H1 (cell line): ENCODE data around the gene DENND10. TPM values are rescaled to one million over a fixed set of nuclear protein-coding genes. Genes with fewer than 3 reads are reported as not detected.

Experiments used
- CTCF ChIA-PET: fragments of 300-600 bp; sonication (Branson Sonifier 250); formaldehyde crosslinking; loops from one replicate; lab custom pipeline; 2021; ENCODE audit not compliant: partially characterized antibody; lab: Charles Lee
- POLR2A ChIA-PET: fragments of 300-600 bp; sonication (Branson Sonifier 250); formaldehyde crosslinking; loops from one replicate; lab custom pipeline; 2021; ENCODE audit warnings: inconsistent platforms; ENCODE audit not compliant: partially characterized antibody; lab: Charles Lee
- DNase-seq, 2 experiments: peaks; one replicate each; pipeline versions ENCODE4 v3.0.0 to v3.0.0-alpha.2; 2010 to 2022; ENCODE audit warnings: low spot score in 2 of 2, low read depth in 1 of 2, mixed read lengths in 1 of 2
- FAIRE-seq: peaks from 2 replicates; lab custom pipeline; 2011; peaks lifted over from hg19 to GRCh38; lab: Jason Lieb, UNC
- H2AFZ ChIP-seq: 2 replicates; pipeline ENCODE4 v1.8.1; 2012; ENCODE audit warnings: low read length, inconsistent platforms
- H2AK5ac ChIP-seq: 2 replicates; pipeline ENCODE4 v1.6.1; 2013; ENCODE audit warnings: low read depth, low read length
- H2BK120ac ChIP-seq: replicated peaks from 2 replicates; pipeline ENCODE3; 2013; ENCODE audit warnings: low read depth, low read length, inconsistent platforms
- H2BK12ac ChIP-seq: 2 replicates; pipeline ENCODE4 v1.6.1; 2013; ENCODE audit warnings: low read depth, low read length
- H2BK15ac ChIP-seq: 2 replicates; pipeline ENCODE4 v1.6.1; 2013; ENCODE audit warnings: low read length
- H2BK20ac ChIP-seq: 2 replicates; pipeline ENCODE4 v1.6.1; 2013; ENCODE audit warnings: low read length
- H2BK5ac ChIP-seq: 2 replicates; pipeline ENCODE4 v1.6.1; 2013; ENCODE audit warnings: low read depth, low read length
- H3K14ac ChIP-seq: 2 replicates; pipeline ENCODE4 v1.6.1; 2013; ENCODE audit warnings: inconsistent platforms; ENCODE audit not compliant: insufficient read length
- H3K18ac ChIP-seq: 2 replicates; pipeline ENCODE4 v1.6.1; 2013; ENCODE audit warnings: low read length; ENCODE audit errors: extremely low read depth
- H3K23ac ChIP-seq: 2 replicates; pipeline ENCODE4 v1.6.1; 2013; ENCODE audit warnings: inconsistent platforms; ENCODE audit not compliant: insufficient read length
- H3K23me2 ChIP-seq: 2 replicates; pipeline ENCODE4 v1.6.1; 2013; ENCODE audit warnings: low read depth, low read length
- H3K27ac ChIP-seq: 2 replicates; pipeline ENCODE4 v1.6.1; 2011; ENCODE audit warnings: low read depth, low read length, inconsistent platforms
- H3K27me3 ChIP-seq, 4 experiments: replicated peaks in 1 of 4; 1 replicate in 1 of 4; 2 replicates in 3 of 4; pipeline versions ENCODE4 v1.6.1 to v1.8.1; 2011 to 2013; ENCODE audit warnings: low read length in 3 of 4, mild to moderate bottlenecking in 3 of 4, inconsistent platforms in 2 of 4, mixed read lengths in 2 of 4, moderate library complexity in 1 of 4; ENCODE audit not compliant: control insufficient read depth in 3 of 4, insufficient read depth in 3 of 4; ENCODE audit errors: extremely low read depth in 1 of 4
- H3K36me3 ChIP-seq, 4 experiments: 2 replicates each; pipeline versions ENCODE4 v1.6.1 to v1.8.1; 2011 to 2013; ENCODE audit warnings: mild to moderate bottlenecking in 4 of 4, low read length in 3 of 4, moderate library complexity in 2 of 4, control low read depth in 1 of 4, inconsistent platforms in 1 of 4; ENCODE audit not compliant: insufficient read depth in 4 of 4, control insufficient read depth in 2 of 4
- H3K4ac ChIP-seq: replicated peaks from 2 replicates; pipeline ENCODE3; 2013; ENCODE audit warnings: low read length, low read depth, mixed read lengths, inconsistent platforms; ENCODE audit not compliant: insufficient read length
- H3K4me1 ChIP-seq, 4 experiments: replicated peaks in 1 of 4; 1 replicate in 1 of 4; 2 replicates in 3 of 4; pipeline versions ENCODE4 v1.6.1 to v1.8.1; 2011 to 2013; ENCODE audit warnings: low read length in 3 of 4, inconsistent platforms in 2 of 4, mixed read lengths in 1 of 4; ENCODE audit not compliant: insufficient read depth in 4 of 4, control insufficient read depth in 3 of 4
- H3K4me2 ChIP-seq, 2 experiments: 2 replicates each; pipeline versions ENCODE4 v1.6.1 to v1.8.1; 2011 to 2013; ENCODE audit warnings: low read depth in 2 of 2, low read length in 2 of 2, control low read depth in 1 of 2, inconsistent platforms in 1 of 2, mild to moderate bottlenecking in 1 of 2; ENCODE audit not compliant: insufficient read depth in 1 of 2
- H3K4me3 ChIP-seq, 4 experiments: fragments of 200-600, 300-600 bp in 1 of 4; sonication (generic), shearing (Covaris generic), sonication (Bioruptor Twin) in 1 of 4; 2 replicates each; pipeline versions ENCODE4 v1.5.1 to v1.8.1; 2011 to 2016; ENCODE audit warnings: low read length in 4 of 4, low read depth in 3 of 4, control low read depth in 2 of 4, inconsistent platforms in 2 of 4, mild to moderate bottlenecking in 2 of 4, mixed read lengths in 1 of 4, moderate library complexity in 1 of 4; ENCODE audit not compliant: insufficient read depth in 2 of 4; ENCODE audit errors: extremely low read depth in 1 of 4
- H3K56ac ChIP-seq: replicated peaks from 2 replicates; pipeline ENCODE3; 2013; ENCODE audit warnings: low read depth, mild to moderate bottlenecking, mixed read lengths, low read length, inconsistent platforms; ENCODE audit not compliant: insufficient read length
- H3K79me1 ChIP-seq: 2 replicates; pipeline ENCODE4 v1.6.1; 2013; ENCODE audit warnings: low read depth, low read length, control low read depth
- H3K79me2 ChIP-seq, 2 experiments: 2 replicates each; pipeline versions ENCODE4 v1.6.1 to v1.8.1; 2012 to 2013; ENCODE audit warnings: low read length in 2 of 2, mild to moderate bottlenecking in 2 of 2, inconsistent platforms in 1 of 2; ENCODE audit not compliant: insufficient read depth in 2 of 2, control insufficient read depth in 1 of 2
- H3K9ac ChIP-seq, 4 experiments: replicated peaks in 1 of 4; 1 replicate in 1 of 4; 2 replicates in 3 of 4; pipeline versions ENCODE4 v1.6.1 to v1.8.1; 2011 to 2013; ENCODE audit warnings: low read depth in 3 of 4, low read length in 3 of 4, control low read depth in 2 of 4, mild to moderate bottlenecking in 2 of 4, moderate library complexity in 2 of 4, inconsistent platforms in 1 of 4; ENCODE audit errors: extremely low read depth in 1 of 4
- H3K9me3 ChIP-seq, 2 experiments: 2 replicates each; pipeline versions ENCODE4 v1.6.1 to v1.8.1; 2012 to 2013; ENCODE audit warnings: mild to moderate bottlenecking in 2 of 2, moderate library complexity in 2 of 2, control low read depth in 1 of 2, inconsistent platforms in 1 of 2, low read depth in 1 of 2, low read length in 1 of 2, mixed read lengths in 1 of 2; ENCODE audit not compliant: insufficient read depth in 2 of 2
- H4K20me1 ChIP-seq, 2 experiments: replicated peaks in 1 of 2; 2 replicates each; pipeline versions ENCODE3 to v1.8.1; 2011 to 2013; ENCODE audit warnings: inconsistent platforms in 2 of 2, low read length in 2 of 2, mild to moderate bottlenecking in 1 of 2; ENCODE audit not compliant: insufficient read depth in 2 of 2, control insufficient read depth in 1 of 2
- H4K5ac ChIP-seq: 2 replicates; pipeline ENCODE4 v1.6.1; 2013; ENCODE audit warnings: low read length, low read depth, mixed read lengths, inconsistent platforms; ENCODE audit not compliant: insufficient read length
- H4K8ac ChIP-seq: 2 replicates; pipeline ENCODE4 v1.8.0; 2013; ENCODE audit warnings: mild to moderate bottlenecking, moderate library complexity, low read length, inconsistent platforms; ENCODE audit not compliant: insufficient read depth; ENCODE audit errors: extremely low read depth
- H4K91ac ChIP-seq: replicated peaks from 2 replicates; pipeline ENCODE3; 2013; ENCODE audit warnings: low read length, mixed read lengths, inconsistent platforms; ENCODE audit not compliant: insufficient read length
- EGR1 ChIP-seq: IDR thresholded peaks from 2 replicates; pipeline ENCODE4 v1.6.1; 2011; ENCODE audit warnings: low read depth, low read length, borderline replicate concordance
- EZH2 ChIP-seq: fragments of 200-600 bp; sonication (generic); IDR thresholded peaks from 2 replicates; pipeline ENCODE4 v1.7.1; 2012; ENCODE audit warnings: low read depth, mild to moderate bottlenecking, moderate library complexity, low read length, inconsistent platforms; ENCODE audit not compliant: severe bottlenecking
- FOSL1 ChIP-seq: IDR thresholded peaks from 2 replicates; pipeline ENCODE4 v1.6.1; 2011; ENCODE audit warnings: mild to moderate bottlenecking, low read depth, low read length, moderate library complexity; ENCODE audit not compliant: insufficient read depth
- JUN ChIP-seq: IDR thresholded peaks from 2 replicates; pipeline ENCODE4 v1.6.1; 2011; ENCODE audit warnings: low read depth, mild to moderate bottlenecking, improper control_type of control experiment, low read length
- KDM5A ChIP-seq: fragments of 200-600 bp; IDR thresholded peaks from 2 replicates; pipeline ENCODE4 v1.7.1; 2012; ENCODE audit warnings: mild to moderate bottlenecking, low read length, inconsistent platforms, mixed read lengths
- MAX ChIP-seq: IDR thresholded peaks from 2 replicates; pipeline ENCODE4 v1.6.1; 2012; ENCODE audit warnings: inconsistent platforms
- POLR2AphosphoS5 ChIP-seq: IDR thresholded peaks from 2 replicates; pipeline ENCODE4 v1.6.1; 2011; ENCODE audit warnings: low read depth, low read length
- POU5F1 ChIP-seq: IDR thresholded peaks from 2 replicates; pipeline ENCODE4 v1.6.1; 2011; ENCODE audit warnings: low read depth, mild to moderate bottlenecking, low read length, moderate library complexity
- TAF7 ChIP-seq: optimal IDR thresholded peaks from 2 replicates; pipeline ENCODE3; 2011; ENCODE audit warnings: low read depth, mild to moderate bottlenecking, inconsistent platforms, low read length, moderate library complexity, borderline replicate concordance
- ZNF274 ChIP-seq: IDR thresholded peaks from 2 replicates; pipeline ENCODE4 v1.7.0; 2012; ENCODE audit warnings: low read length, borderline replicate concordance; ENCODE audit errors: extremely low read depth
- WGBS, 2 experiments: shearing (Covaris generic) in 1 of 2; methylation state at CpG; one replicate each; pipeline versions ENCODE4 v1.1.6 to v1.1.7; 2013 to 2015; ENCODE audit warnings: low lambda C conversion rate in 2 of 2, mixed read lengths in 2 of 2, inconsistent platforms in 1 of 2, low coverage in 1 of 2, missing lambda C conversion rate in 1 of 2; ENCODE audit not compliant: insufficient replicate concordance in 2 of 2, insufficient coverage in 1 of 2, insufficient read length in 1 of 2; ENCODE audit errors: extremely low coverage in 1 of 2, missing lambda C conversion rate in 1 of 2; 5-methylcytosine and 5-hydroxymethylcytosine counted together
- polyA plus RNA-seq, 7 experiments: library from polyadenylated mRNA; depleted of rRNA in 3 of 7; stranded (reverse) in 5 of 7; unstranded in 2 of 7; fragments of >200 nt in 5 of 7; fragments of 200-250 nt in 2 of 7; gene quantifications; 1 replicate in 5 of 7; 2 replicates in 1 of 7; 4 replicates in 1 of 7; pipeline versions ENCODE4 v1.2.1 to v1.2.3, GENCODE V29; 2011 to 2013; ENCODE audit warnings: missing spikeins in 2 of 7, mixed read lengths in 2 of 7
- total RNA-seq: library from RNA; stranded (reverse); fragmentation: NEBNext Ultra II Directional; extraction: Animal tissue kit (Norgen Biotek cat#: 25700); gene quantifications from 2 replicates; pipeline ENCODE4 v1.2.1, GENCODE V29; 2021
- TF ChIP-seq, protein P1 (sequence below): IDR thresholded peaks from 2 replicates; pipeline ENCODE4 v1.6.1; 2011; ENCODE audit warnings: low read depth, mild to moderate bottlenecking, low read length; ENCODE audit not compliant: insufficient read depth
- TF ChIP-seq, protein P2 (sequence below): IDR thresholded peaks from 2 replicates; pipeline ENCODE4 v1.6.1; 2011; ENCODE audit warnings: low read length, improper control_type of control experiment

DENND10 gene
- total and polyA plus RNA-seq, 2 of the 8 experiments (the other 6 are each of a cell fraction or from before 2014, with no cell fraction given) = 49.3 to 64.4 TPM

GRCh38 chr10:119133949-119134348 is 30.0 kb downstream of the DENND10 start:
- FAIRE-seq (no peak), DNase-seq (no peak)
- Histone ChIP-seq H3K36me3 (peaks cover 18 to 46% (median 39%) of the 10 kb centered on the region in 4 experiments; a peak in 7 of 8 replicates), H3K27ac (no peak overlapping the region), H2BK20ac (no peak overlapping the region), H3K18ac (no peak overlapping the region), H4K8ac (no peak overlapping the region), H2AK5ac (no peak overlapping the region), H3K4me3 (no peak overlapping the region), H4K5ac (no peak overlapping the region), H4K20me1 (peaks cover 0 to under 1% of the 10 kb centered on the region in 2 experiments), H2BK120ac (no peak overlapping the region), H3K27me3 (no peaks in the 10 kb centered on the region), H3K4me2 (no peak overlapping the region), H3K4ac (no peak overlapping the region), H2BK15ac (no peak overlapping the region), H3K9me3 (no peaks in the 10 kb centered on the region), H3K23me2 (no peaks in the 10 kb centered on the region), H3K79me1 (no peaks in the 10 kb centered on the region), H3K56ac (no peak overlapping the region), H2AFZ (no peak overlapping the region), H2BK12ac (no peak overlapping the region), H3K9ac (no peak overlapping the region), H3K23ac (no peak overlapping the region), H3K4me1 (no peaks in the 10 kb centered on the region), H3K79me2 (no peaks in the 10 kb centered on the region), H2BK5ac (no peak overlapping the region), H4K91ac (no peak overlapping the region), H3K14ac (no peak overlapping the region)
- ChIA-PET POLR2A (no interaction called here), CTCF (interaction anchor here (1.4 kb wide), 1 partner anchor 13 kb away, joined by 7 read pairs; no protein-coding TSS in a partner anchor)
- 94% methylated on average over 8 of the region's 8 CpGs; no CpG with 5 or more reads in 1 of the 2 experiments for WGBS, 2 experiments
- TF ChIP-seq ZNF274 (no peak), MAX (no peak), POU5F1 (no peak), EZH2 (no peak), FOSL1 (no peak), TAF7 (no peak), KDM5A (no peak), EGR1 (no peak), POLR2AphosphoS5 (no peak), JUN (no peak)
- TF ChIP-seq, protein P1, sequence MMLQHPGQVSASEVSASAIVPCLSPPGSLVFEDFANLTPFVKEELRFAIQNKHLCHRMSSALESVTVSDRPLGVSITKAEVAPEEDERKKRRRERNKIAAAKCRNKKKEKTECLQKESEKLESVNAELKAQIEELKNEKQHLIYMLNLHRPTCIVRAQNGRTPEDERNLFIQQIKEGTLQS = no peak
- TF ChIP-seq, protein P2, sequence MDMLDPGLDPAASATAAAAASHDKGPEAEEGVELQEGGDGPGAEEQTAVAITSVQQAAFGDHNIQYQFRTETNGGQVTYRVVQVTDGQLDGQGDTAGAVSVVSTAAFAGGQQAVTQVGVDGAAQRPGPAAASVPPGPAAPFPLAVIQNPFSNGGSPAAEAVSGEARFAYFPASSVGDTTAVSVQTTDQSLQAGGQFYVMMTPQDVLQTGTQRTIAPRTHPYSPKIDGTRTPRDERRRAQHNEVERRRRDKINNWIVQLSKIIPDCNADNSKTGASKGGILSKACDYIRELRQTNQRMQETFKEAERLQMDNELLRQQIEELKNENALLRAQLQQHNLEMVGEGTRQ = no peak
